Panc1 (cell line): ENCODE data around the gene SEPTIN5. TPM values are rescaled to one million over a fixed set of nuclear protein-coding genes. Genes with fewer than 3 reads are reported as not detected.

Experiments used
- ATAC-seq: fragments of 200-7000 bp; cut with Tn5 transposase; 2 replicates; pipeline ENCODE4 v1.9.1; 2020; ENCODE audit warnings: mild to moderate bottlenecking, moderate library complexity
- BruUV-seq: library from RNA; stranded (reverse); fragments of 400-500 nt; replicated peaks from 2 replicates; lab custom pipeline; 2021; lab: Mats Ljungman, UMichigan
- CTCF ChIA-PET: fragments of 300-600 bp; sonication (Branson Sonifier 250); formaldehyde crosslinking; loops from one replicate; lab custom pipeline; 2022; ENCODE audit warnings: antibody characterized with exemption; lab: Charles Lee
- POLR2A ChIA-PET: fragments of 300-600 bp; sonication (Branson Sonifier 250); formaldehyde crosslinking; loops from one replicate; lab custom pipeline; 2022; ENCODE audit warnings: antibody characterized with exemption; lab: Charles Lee
- DNase-seq: peaks from one replicate; pipeline ENCODE4 v3.0.0-alpha.2; 2010; ENCODE audit warnings: low read depth, low spot score
- H3K27ac ChIP-seq: 2 replicates; pipeline ENCODE4 v1.5.1; 2011; ENCODE audit warnings: mild to moderate bottlenecking, low read length, inconsistent platforms
- H3K27me3 ChIP-seq: fragments of 200-500 bp; sonication (Bioruptor generic); 2 replicates; pipeline ENCODE4 v1.6.0; 2014; ENCODE audit warnings: low read length, inconsistent platforms; ENCODE audit not compliant: control insufficient read depth, insufficient read depth
- H3K36me3 ChIP-seq: fragments of 200-500 bp; sonication (Bioruptor generic); 2 replicates; pipeline ENCODE4 v1.5.1; 2014; ENCODE audit warnings: inconsistent platforms, mild to moderate bottlenecking, low read length, moderate library complexity; ENCODE audit not compliant: control insufficient read depth, insufficient read depth
- H3K4me1 ChIP-seq: 2 replicates; pipeline ENCODE4 v1.5.1; 2011; ENCODE audit warnings: inconsistent platforms, mild to moderate bottlenecking, low read length, moderate library complexity; ENCODE audit not compliant: control insufficient read depth, insufficient read depth
- H3K4me3 ChIP-seq, 2 experiments: 2 replicates each; pipeline ENCODE4 v1.5.1; 2011 to 2012; ENCODE audit warnings: low read depth in 2 of 2, low read length in 2 of 2, mild to moderate bottlenecking in 2 of 2, inconsistent platforms in 1 of 2, moderate library complexity in 1 of 2
- H3K9me3 ChIP-seq: fragments of 200-500 bp; sonication (Bioruptor generic); 2 replicates; pipeline ENCODE4 v1.5.1; 2014; ENCODE audit warnings: low read depth, mild to moderate bottlenecking, inconsistent platforms, low read length, moderate library complexity; ENCODE audit not compliant: control insufficient read depth, insufficient read depth
- POLR2AphosphoS5 ChIP-seq: IDR thresholded peaks from 2 replicates; pipeline ENCODE4 v1.6.1; 2012; ENCODE audit warnings: mild to moderate bottlenecking, low read depth, low read length, moderate library complexity
- SIN3A ChIP-seq: IDR thresholded peaks from 2 replicates; pipeline ENCODE4 v1.6.1; 2012; ENCODE audit warnings: low read depth, mild to moderate bottlenecking, low read length, moderate library complexity, borderline replicate concordance; ENCODE audit not compliant: insufficient read depth
- TCF7L2 ChIP-seq: IDR thresholded peaks from 2 replicates; pipeline ENCODE4 v1.6.1; 2011; ENCODE audit warnings: mild to moderate bottlenecking, low read depth, low read length, inconsistent platforms
- in situ Hi-C: cut with HindIII; loops from 2 replicates; pipeline ENCODE4 v1.10.0; 2016; ENCODE audit warnings: low sequenced_read_pairs, low pct_unique_long_range_greater_than_20kb
- intact Hi-C: fragments of 100-400 bp; cut with micrococcal nuclease; formaldehyde crosslinking; loops from one replicate; pipeline ENCODE4 v1.10.0; 2022; ENCODE audit not compliant: unreplicated experiment
- total RNA-seq: library from RNA; stranded (reverse); gene quantifications from one replicate; pipeline ENCODE4 v1.2.1, GENCODE V29; 2021; ENCODE audit not compliant: unreplicated experiment
- TF ChIP-seq, protein P1 (sequence below), 2 experiments: IDR thresholded peaks; 2 replicates each; pipeline ENCODE4 v1.6.1; 2011 to 2012; ENCODE audit warnings: low read depth in 2 of 2, control low read depth in 1 of 2, low read length in 1 of 2, mild to moderate bottlenecking in 1 of 2, moderate library complexity in 1 of 2; ENCODE audit not compliant: insufficient read depth in 1 of 2
- TF ChIP-seq, protein P2 (sequence below): fragments of 450-650 bp; IDR thresholded peaks from 2 replicates; pipeline ENCODE4 v1.5.1; 2017; ENCODE audit warnings: mild to moderate bottlenecking

SEPTIN5 gene
- total RNA-seq, 1 experiment from 2014 or later, result 17.2 TPM

DNA sequence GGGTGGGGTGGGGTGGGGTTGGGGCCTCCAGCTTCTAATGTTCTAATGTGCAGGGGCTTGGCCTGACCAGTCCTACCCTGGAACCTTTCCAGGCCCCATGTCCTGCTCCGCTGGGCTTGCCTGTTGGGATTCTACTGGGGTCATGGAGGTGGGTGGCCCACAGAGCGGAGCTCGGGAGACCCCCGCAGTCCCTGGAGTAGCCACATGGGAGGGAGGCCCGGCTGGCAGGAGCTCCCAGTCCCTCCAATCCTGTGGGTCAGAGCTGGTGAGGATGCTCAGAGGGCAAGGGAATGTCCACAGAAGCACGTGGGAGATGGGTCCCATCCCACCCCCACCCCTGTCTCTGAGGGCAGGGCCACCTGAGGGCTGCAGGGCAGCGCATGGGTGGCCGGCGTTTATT lies 2.9 kb downstream of the SEPTIN5 start:
- intact Hi-C loops, result no loop called here
- Histone ChIP-seq H3K4me1 (no peaks in the 10 kb centered on the region), H3K4me3 (no peak overlapping the region), H3K27me3 (no peaks in the 10 kb centered on the region), H3K27ac (no peak overlapping the region), H3K9me3 (no peaks in the 10 kb centered on the region), H3K36me3 (no peaks in the 10 kb centered on the region)
- no TSS peak for BruUV-seq
- TF ChIP-seq, protein P1, sequence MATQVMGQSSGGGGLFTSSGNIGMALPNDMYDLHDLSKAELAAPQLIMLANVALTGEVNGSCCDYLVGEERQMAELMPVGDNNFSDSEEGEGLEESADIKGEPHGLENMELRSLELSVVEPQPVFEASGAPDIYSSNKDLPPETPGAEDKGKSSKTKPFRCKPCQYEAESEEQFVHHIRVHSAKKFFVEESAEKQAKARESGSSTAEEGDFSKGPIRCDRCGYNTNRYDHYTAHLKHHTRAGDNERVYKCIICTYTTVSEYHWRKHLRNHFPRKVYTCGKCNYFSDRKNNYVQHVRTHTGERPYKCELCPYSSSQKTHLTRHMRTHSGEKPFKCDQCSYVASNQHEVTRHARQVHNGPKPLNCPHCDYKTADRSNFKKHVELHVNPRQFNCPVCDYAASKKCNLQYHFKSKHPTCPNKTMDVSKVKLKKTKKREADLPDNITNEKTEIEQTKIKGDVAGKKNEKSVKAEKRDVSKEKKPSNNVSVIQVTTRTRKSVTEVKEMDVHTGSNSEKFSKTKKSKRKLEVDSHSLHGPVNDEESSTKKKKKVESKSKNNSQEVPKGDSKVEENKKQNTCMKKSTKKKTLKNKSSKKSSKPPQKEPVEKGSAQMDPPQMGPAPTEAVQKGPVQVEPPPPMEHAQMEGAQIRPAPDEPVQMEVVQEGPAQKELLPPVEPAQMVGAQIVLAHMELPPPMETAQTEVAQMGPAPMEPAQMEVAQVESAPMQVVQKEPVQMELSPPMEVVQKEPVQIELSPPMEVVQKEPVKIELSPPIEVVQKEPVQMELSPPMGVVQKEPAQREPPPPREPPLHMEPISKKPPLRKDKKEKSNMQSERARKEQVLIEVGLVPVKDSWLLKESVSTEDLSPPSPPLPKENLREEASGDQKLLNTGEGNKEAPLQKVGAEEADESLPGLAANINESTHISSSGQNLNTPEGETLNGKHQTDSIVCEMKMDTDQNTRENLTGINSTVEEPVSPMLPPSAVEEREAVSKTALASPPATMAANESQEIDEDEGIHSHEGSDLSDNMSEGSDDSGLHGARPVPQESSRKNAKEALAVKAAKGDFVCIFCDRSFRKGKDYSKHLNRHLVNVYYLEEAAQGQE (IDR thresholded peaks at IDR 0.05; ENCODE audit: insufficient read depth in 1 of 2, low read depth in 2 of 2, low read length in 1 of 2), result no peak
- no peak for TF ChIP-seq SIN3A
- TF ChIP-seq, protein P2, sequence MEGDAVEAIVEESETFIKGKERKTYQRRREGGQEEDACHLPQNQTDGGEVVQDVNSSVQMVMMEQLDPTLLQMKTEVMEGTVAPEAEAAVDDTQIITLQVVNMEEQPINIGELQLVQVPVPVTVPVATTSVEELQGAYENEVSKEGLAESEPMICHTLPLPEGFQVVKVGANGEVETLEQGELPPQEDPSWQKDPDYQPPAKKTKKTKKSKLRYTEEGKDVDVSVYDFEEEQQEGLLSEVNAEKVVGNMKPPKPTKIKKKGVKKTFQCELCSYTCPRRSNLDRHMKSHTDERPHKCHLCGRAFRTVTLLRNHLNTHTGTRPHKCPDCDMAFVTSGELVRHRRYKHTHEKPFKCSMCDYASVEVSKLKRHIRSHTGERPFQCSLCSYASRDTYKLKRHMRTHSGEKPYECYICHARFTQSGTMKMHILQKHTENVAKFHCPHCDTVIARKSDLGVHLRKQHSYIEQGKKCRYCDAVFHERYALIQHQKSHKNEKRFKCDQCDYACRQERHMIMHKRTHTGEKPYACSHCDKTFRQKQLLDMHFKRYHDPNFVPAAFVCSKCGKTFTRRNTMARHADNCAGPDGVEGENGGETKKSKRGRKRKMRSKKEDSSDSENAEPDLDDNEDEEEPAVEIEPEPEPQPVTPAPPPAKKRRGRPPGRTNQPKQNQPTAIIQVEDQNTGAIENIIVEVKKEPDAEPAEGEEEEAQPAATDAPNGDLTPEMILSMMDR, result no peak
- no peak for TF ChIP-seq TCF7L2
- TF ChIP-seq POLR2AphosphoS5, result no peak
- no peak for DNase-seq
- ATAC-seq, result no peak
- ChIA-PET CTCF (no interaction called here), POLR2A (interaction anchor here (0.6 kb wide), 1 partner anchor 30 kb away, joined by 6 read pairs; no protein-coding TSS in a partner anchor)
- in situ Hi-C loops, result no loop called here

DNA sequence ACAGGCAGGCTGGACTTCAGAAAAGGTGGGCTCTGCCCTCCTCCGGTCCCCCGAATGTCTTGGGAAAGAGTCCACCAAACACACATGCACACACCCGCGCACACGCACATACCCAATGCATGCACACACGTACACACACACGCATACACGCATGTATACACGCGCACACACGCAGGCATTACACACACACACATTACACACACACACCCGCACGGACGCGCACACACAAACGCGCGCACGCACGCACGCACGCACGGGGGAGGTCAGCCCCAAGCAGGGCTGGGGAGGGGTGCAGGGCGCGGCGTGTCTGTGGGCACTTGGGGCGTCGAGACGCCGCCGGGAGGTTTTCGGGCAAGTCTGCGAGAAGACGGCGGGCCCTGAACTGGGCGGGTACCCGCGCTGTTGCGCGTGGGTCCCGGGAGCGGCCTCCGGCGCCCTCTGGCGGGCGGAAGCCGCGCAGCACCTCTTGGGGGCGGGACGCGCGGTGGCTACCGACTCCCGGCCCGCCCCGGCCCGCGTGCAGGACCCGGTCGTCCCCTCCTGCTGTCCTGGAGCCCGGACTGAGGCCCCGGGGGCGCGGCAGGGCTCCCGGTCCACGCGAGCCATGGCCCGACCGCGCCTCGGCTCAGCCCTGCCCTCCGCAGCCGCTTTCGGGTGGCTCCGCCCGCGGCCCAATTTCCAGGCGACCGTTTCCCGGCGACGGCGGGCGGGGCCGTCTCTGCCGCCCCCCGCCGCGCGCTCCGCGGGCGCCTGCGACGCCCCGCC lies 3.6 kb downstream of the SEPTIN5 start:
- H3K36me3 ChIP-seq, result no peaks in the 10 kb centered on the region
- no peaks in the 10 kb centered on the region for H3K4me1 ChIP-seq
- in situ Hi-C loops, result no loop called here
- H3K27me3 ChIP-seq, result no peaks in the 10 kb centered on the region
- peak overlapping the region; percentile 46 to 49 for H3K4me3 ChIP-seq
- intact Hi-C loops, result no loop called here
- POLR2A ChIA-PET, result no interaction called here
- peak; percentile 82 for ATAC-seq
- CTCF ChIA-PET, result no interaction called here
- DNase-seq, result no peak
- no TSS peak for BruUV-seq
- H3K9me3 ChIP-seq, result no peaks in the 10 kb centered on the region
- no peak overlapping the region for H3K27ac ChIP-seq
- TF ChIP-seq SIN3A (peak; percentile 41; the same call in 1 of the 2 replicates), TCF7L2 (no peak), POLR2AphosphoS5 (no peak)
- TF ChIP-seq, protein P1 (IDR thresholded peaks at IDR 0.05; ENCODE audit: insufficient read depth in 1 of 2, low read depth in 2 of 2, low read length in 1 of 2), result no peak
- TF ChIP-seq, protein P2, result peak; percentile 94
